Hepatocyte (in vitro differentiated cells): ENCODE data around the gene FOXL1. TPM values are rescaled to one million over a fixed set of nuclear protein-coding genes. Genes with fewer than 3 reads are reported as not detected.

Experiments
- DNase-seq: peaks from one replicate; pipeline ENCODE4 v3.0.0-alpha.2; 2016; ENCODE audit warnings: low spot score
- H2AFZ ChIP-seq: fragments of 200-600 bp; sonication (generic); 2 replicates; pipeline ENCODE4 v1.6.0; 2016; ENCODE audit warnings: antibody characterized with exemption, mild to moderate bottlenecking
- H3K27ac ChIP-seq: fragments of 200-600 bp; sonication (generic); 2 replicates; pipeline ENCODE4 v1.5.1; 2016; ENCODE audit warnings: mild to moderate bottlenecking
- H3K27me3 ChIP-seq: fragments of 200-600 bp; sonication (generic); 2 replicates; pipeline ENCODE4 v1.6.1; 2016
- H3K36me3 ChIP-seq: fragments of 200-600 bp; sonication (generic); replicated peaks from 2 replicates; pipeline ENCODE4 v1.5.1; 2016; ENCODE audit warnings: low read depth; ENCODE audit not compliant: insufficient read depth
- H3K4me1 ChIP-seq: fragments of 200-600 bp; sonication (generic); 2 replicates; pipeline ENCODE4 v1.5.1; 2016; ENCODE audit warnings: mild to moderate bottlenecking, moderate library complexity; ENCODE audit not compliant: insufficient read depth
- H3K4me2 ChIP-seq: fragments of 200-600 bp; sonication (generic); 2 replicates; pipeline ENCODE4 v1.6.0; 2016
- H3K4me3 ChIP-seq: fragments of 200-600 bp; sonication (generic); 2 replicates; pipeline ENCODE4 v1.5.1; 2016; ENCODE audit warnings: mild to moderate bottlenecking
- H3K79me2 ChIP-seq: fragments of 200-600 bp; sonication (generic); 2 replicates; pipeline ENCODE4 v1.6.0; 2017; ENCODE audit warnings: mild to moderate bottlenecking
- H3K9me2 ChIP-seq: fragments of 200-600 bp; sonication (generic); replicated peaks from 2 replicates; pipeline ENCODE4 v1.6.0; 2017; ENCODE audit warnings: mild to moderate bottlenecking; ENCODE audit not compliant: insufficient read depth
- H3K9me3 ChIP-seq: fragments of 200-600 bp; sonication (generic); 2 replicates; pipeline ENCODE4 v1.5.1; 2016; ENCODE audit warnings: low read depth, mild to moderate bottlenecking
- H4K20me1 ChIP-seq: fragments of 200-600 bp; sonication (generic); 2 replicates; pipeline ENCODE4 v1.6.0; 2016; ENCODE audit warnings: mild to moderate bottlenecking; ENCODE audit not compliant: insufficient read depth, poor library complexity, severe bottlenecking
- CTCF ChIP-seq: fragments of 200-600 bp; sonication (generic); IDR thresholded peaks from 2 replicates; pipeline ENCODE4 v1.5.1; 2016; ENCODE audit warnings: antibody characterized with exemption, mild to moderate bottlenecking; ENCODE audit not compliant: poor library complexity
- EZH2 ChIP-seq: fragments of 200-600 bp; sonication (generic); IDR thresholded peaks from 2 replicates; pipeline ENCODE4 v1.6.1; 2016; ENCODE audit warnings: antibody characterized with exemption, mild to moderate bottlenecking, borderline replicate concordance
- EZH2phosphoT487 ChIP-seq: fragments of 200-600 bp; sonication (generic); IDR thresholded peaks from one replicate; pipeline ENCODE4 v1.6.1; 2018; ENCODE audit warnings: antibody characterized with exemption, mild to moderate bottlenecking, low read depth, moderate library complexity; ENCODE audit not compliant: unreplicated experiment, severe bottlenecking
- WGBS: methylation state at CpG from one replicate; pipeline ENCODE4 v1.1.6; 2016; ENCODE audit warnings: low lambda C conversion rate; ENCODE audit errors: missing lambda C conversion rate; 5-methylcytosine and 5-hydroxymethylcytosine counted together
- polyA plus RNA-seq: library from polyadenylated mRNA; unstranded; fragments of >200 nt; fragmentation: Nextera tagmentation; extraction: Ambion mirVana; gene quantifications from 2 replicates; pipeline ENCODE4 v1.2.1, GENCODE V29; 2016
- total RNA-seq: library from RNA; depleted of rRNA; stranded (reverse); fragments of >200 nt; gene quantifications from 2 replicates; pipeline ENCODE4 v1.2.3, GENCODE V29; 2014

Gene FOXL1
- total and polyA plus RNA-seq, 2 experiments from 2014 or later = 1.3 to 3.1 TPM

GRCh38 chr16:86597880-86598606 lies 19.7 kb downstream of the FOXL1 start:
- no peak overlapping the region for H2AFZ ChIP-seq
- TF ChIP-seq CTCF = no peak
- no peak for TF ChIP-seq EZH2phosphoT487
- TF ChIP-seq EZH2 = no peak
- H3K27me3 ChIP-seq = peaks cover 46% of the 10 kb centered on the region
- H3K79me2 ChIP-seq = no peaks in the 10 kb centered on the region
- H3K4me2 ChIP-seq = no peak overlapping the region
- no peak overlapping the region for H3K4me3 ChIP-seq
- no peaks in the 10 kb centered on the region for H3K9me3 ChIP-seq
- H3K4me1 ChIP-seq = peaks cover 5% of the 10 kb centered on the region
- H3K27ac ChIP-seq = no peak overlapping the region
- H3K36me3 ChIP-seq = no peaks in the 10 kb centered on the region
- H3K9me2 ChIP-seq = no peaks in the 10 kb centered on the region
- WGBS = 81% methylated on average over 7 of the region's 7 CpGs
- DNase-seq = no peak
- H4K20me1 ChIP-seq = no peaks in the 10 kb centered on the region

GRCh38 chr16:86598607-86599565 lies 20.5 kb downstream of the FOXL1 start:
- 70% methylated on average over 22 of the region's 22 CpGs for WGBS
- Histone ChIP-seq H3K9me2 (no peaks in the 10 kb centered on the region), H2AFZ (no peak overlapping the region), H3K27me3 (peaks cover 38% of the 10 kb centered on the region), H3K79me2 (no peaks in the 10 kb centered on the region), H3K4me3 (no peak overlapping the region), H3K36me3 (no peaks in the 10 kb centered on the region), H3K4me2 (no peak overlapping the region), H3K27ac (no peak overlapping the region), H3K4me1 (peaks cover under 1% of the 10 kb centered on the region), H4K20me1 (no peaks in the 10 kb centered on the region), H3K9me3 (no peaks in the 10 kb centered on the region)
- TF ChIP-seq EZH2phosphoT487 (no peak), CTCF (no peak), EZH2 (no peak)
- DNase-seq = no peak

- Histone ChIP-seq H3K9me3 (no peaks in the 10 kb centered on the region), H3K4me1 (no peaks in the 10 kb centered on the region), H4K20me1 (no peaks in the 10 kb centered on the region), H3K79me2 (no peaks in the 10 kb centered on the region), H3K27me3 (peaks cover 17% of the 10 kb centered on the region), H3K4me2 (no peak overlapping the region), H3K4me3 (no peak overlapping the region), H3K36me3 (no peaks in the 10 kb centered on the region), H3K9me2 (no peaks in the 10 kb centered on the region), H2AFZ (no peak overlapping the region), H3K27ac (no peak overlapping the region)
- TF ChIP-seq CTCF (no peak), EZH2 (no peak), EZH2phosphoT487 (no peak)
- DNase-seq = no peak
- 90% methylated on average over 2 of the region's 2 CpGs for WGBS
These were observed 23.0 kb downstream of the FOXL1 start for GRCh38 chr16:86601356-86601755.
